HepG2 (cell line): ENCODE data around the gene RGS7. TPM values are rescaled to one million over a fixed set of nuclear protein-coding genes. Genes with fewer than 3 reads are reported as not detected.

Source experiments
- ATAC-seq: fragments of 200-7000 bp; cut with Tn5 transposase; 3 replicates; pipeline ENCODE4 v1.9.1; 2020; ENCODE audit warnings: mild to moderate bottlenecking, moderate library complexity
- BruUV-seq: library from RNA; stranded (reverse); fragments of 400-500 nt; replicated peaks from 2 replicates; lab custom pipeline; 2021; lab: Mats Ljungman, UMichigan
- CTCF ChIA-PET: fragments of 300-600 bp; formaldehyde crosslinking; extraction: SDS; loops from one replicate; lab custom pipeline; 2021; ENCODE audit warnings: low total read pairs, inconsistent platforms, low intra/inter-chr PET ratio; lab: Yijun Ruan, JAX
- POLR2A ChIA-PET: fragments of 350-600 bp; sonication (Branson Sonifier 250); formaldehyde crosslinking; loops from one replicate; lab custom pipeline; 2020; ENCODE audit warnings: antibody characterized with exemption, inconsistent platforms; lab: Yijun Ruan, JAX
- DNase-seq: peaks from one replicate; pipeline ENCODE4 v3.0.0-alpha.2; 2015; ENCODE audit warnings: low spot score
- FAIRE-seq: peaks from 3 replicates; lab custom pipeline; 2011; peaks lifted over from hg19 to GRCh38; lab: Jason Lieb, UNC
- H2AFZ ChIP-seq: one replicate; pipeline ENCODE4 v1.6.1; 2011; ENCODE audit warnings: low read length, inconsistent platforms
- H3K27ac ChIP-seq: fragments of 300-600 bp; 3 replicates; pipeline ENCODE4 v1.8.0; 2011; ENCODE audit warnings: mixed run types, mild to moderate bottlenecking, mixed read lengths, low read length, inconsistent platforms; ENCODE audit not compliant: insufficient read depth; ENCODE audit errors: extremely low read length
- H3K27me3 ChIP-seq, 2 experiments: fragments of 200-600 bp in 1 of 2; 2 replicates in 1 of 2; 3 replicates in 1 of 2; pipeline versions ENCODE4 v1.6.0 to v1.8.0; 2011; ENCODE audit warnings: low read length in 2 of 2, mild to moderate bottlenecking in 2 of 2, moderate library complexity in 2 of 2, inconsistent platforms in 1 of 2; ENCODE audit not compliant: insufficient read depth in 2 of 2, control insufficient read depth in 1 of 2
- H3K36me3 ChIP-seq, 2 experiments: fragments of 200-600 bp in 1 of 2; replicated peaks in 1 of 2; 2 replicates in 1 of 2; 3 replicates in 1 of 2; pipeline versions ENCODE4 v1.5.1 to v1.8.0; 2011; ENCODE audit warnings: low read length in 2 of 2, inconsistent platforms in 1 of 2; ENCODE audit not compliant: insufficient read depth in 2 of 2, control insufficient read depth in 1 of 2
- H3K4me1 ChIP-seq: 2 replicates; pipeline ENCODE4 v1.5.1; 2012; ENCODE audit warnings: low read length, inconsistent platforms; ENCODE audit not compliant: insufficient read depth
- H3K4me2 ChIP-seq: 2 replicates; pipeline ENCODE4 v1.6.0; 2011; ENCODE audit warnings: low read depth, low read length, inconsistent platforms
- H3K4me3 ChIP-seq, 3 experiments: fragments of 200-600 bp in 1 of 3; sonication (generic), shearing (Covaris generic) in 1 of 3; replicated peaks in 1 of 3; 2 replicates each; pipeline ENCODE4 v1.5.1; 2011 to 2016; ENCODE audit warnings: low read length in 3 of 3, inconsistent platforms in 2 of 3, low read depth in 2 of 3, mild to moderate bottlenecking in 2 of 3, control low read depth in 1 of 3, mixed read lengths in 1 of 3; ENCODE audit not compliant: insufficient read depth in 1 of 3
- H3K79me2 ChIP-seq: one replicate; pipeline ENCODE4 v1.6.1; 2011; ENCODE audit warnings: low read length, inconsistent platforms; ENCODE audit not compliant: insufficient read depth
- H3K9ac ChIP-seq: 2 replicates; pipeline ENCODE4 v1.6.0; 2011; ENCODE audit warnings: mild to moderate bottlenecking, low read depth, low read length, inconsistent platforms; ENCODE audit not compliant: insufficient read depth
- H3K9me3 ChIP-seq: 2 replicates; pipeline ENCODE4 v1.5.1; 2012; ENCODE audit warnings: mild to moderate bottlenecking, low read length
- H4K20me1 ChIP-seq: 2 replicates; pipeline ENCODE4 v1.6.0; 2011; ENCODE audit warnings: inconsistent platforms, mild to moderate bottlenecking, low read length, moderate library complexity; ENCODE audit not compliant: insufficient read depth
- BCLAF1 ChIP-seq: fragments of 450-650 bp; IDR thresholded peaks from 2 replicates; pipeline ENCODE4 v1.6.1; 2017; ENCODE audit warnings: mild to moderate bottlenecking
- EED ChIP-seq: sonication (generic); formaldehyde crosslinking; IDR thresholded peaks from 2 replicates; pipeline ENCODE4 v1.5.0; 2020; ENCODE audit warnings: mild to moderate bottlenecking, missing genetic modification reagents
- ELF1 ChIP-seq: sonication (generic); formaldehyde crosslinking; IDR thresholded peaks from 2 replicates; pipeline ENCODE4 v1.4.0; 2020; ENCODE audit warnings: missing genetic modification reagents
- FOXC1 ChIP-seq: sonication (generic); formaldehyde crosslinking; IDR thresholded peaks from 2 replicates; pipeline ENCODE4 v1.8.0; 2022; ENCODE audit warnings: mild to moderate bottlenecking, missing genetic modification reagents, borderline replicate concordance
- FOXK2 ChIP-seq: fragments of 450-650 bp; IDR thresholded peaks from 2 replicates; pipeline ENCODE4 v1.6.1; 2016
- GABPB1 ChIP-seq: IDR thresholded peaks from 2 replicates; pipeline ENCODE4 v1.6.1; 2016; ENCODE audit warnings: mild to moderate bottlenecking, missing genetic modification reagents, moderate library complexity, missing compliant biosample characterization
- GATAD1 ChIP-seq: IDR thresholded peaks from 2 replicates; pipeline ENCODE4 v1.6.1; 2016; ENCODE audit warnings: missing genetic modification reagents, missing compliant biosample characterization
- GRHL1 ChIP-seq: sonication (generic); formaldehyde crosslinking; conservative IDR thresholded peaks from 2 replicates; pipeline ENCODE4 v1.8.0; 2022; ENCODE audit warnings: missing genetic modification reagents
- HNRNPUL1 ChIP-seq: fragments of 200-400 bp; formaldehyde crosslinking; IDR thresholded peaks from 2 replicates; pipeline ENCODE4 v1.6.1; 2017; ENCODE audit warnings: low read depth, mild to moderate bottlenecking, low read length, moderate library complexity
- IKZF5 ChIP-seq: IDR thresholded peaks from 2 replicates; pipeline ENCODE4 v1.6.1; 2018; ENCODE audit warnings: missing genetic modification reagents, mild to moderate bottlenecking, missing compliant biosample characterization
- JARID2 ChIP-seq: sonication (generic); formaldehyde crosslinking; IDR thresholded peaks from 2 replicates; pipeline ENCODE4 v1.8.1; 2023; ENCODE audit warnings: missing genetic modification reagents, inconsistent platforms; ENCODE audit not compliant: insufficient replicate concordance
- LBX2 ChIP-seq: sonication (generic); formaldehyde crosslinking; IDR thresholded peaks from 2 replicates; pipeline ENCODE4 v1.5.0; 2020; ENCODE audit warnings: missing genetic modification reagents, mild to moderate bottlenecking, borderline replicate concordance
- SP2 ChIP-seq: sonication (generic); formaldehyde crosslinking; IDR thresholded peaks from 2 replicates; pipeline ENCODE4 v1.5.1; 2020; ENCODE audit warnings: mild to moderate bottlenecking, missing genetic modification reagents
- SRSF9 ChIP-seq: fragments of 200-400 bp; formaldehyde crosslinking; IDR thresholded peaks from 2 replicates; pipeline ENCODE4 v1.6.1; 2018; ENCODE audit warnings: borderline replicate concordance, mild to moderate bottlenecking, low read depth, low read length; ENCODE audit not compliant: insufficient read depth, poor library complexity, severe bottlenecking
- TCF7 ChIP-seq: sonication (generic); IDR thresholded peaks from 2 replicates; pipeline ENCODE4 v1.6.1; 2016; ENCODE audit warnings: antibody characterized with exemption, low read depth
- ZNF430 ChIP-seq: sonication (generic); formaldehyde crosslinking; IDR thresholded peaks from 2 replicates; pipeline ENCODE4 v1.9.0; 2021; ENCODE audit warnings: mild to moderate bottlenecking, missing genetic modification reagents
- ZNF552 ChIP-seq: sonication (generic); formaldehyde crosslinking; IDR thresholded peaks from 2 replicates; pipeline ENCODE4 v1.9.0; 2022; ENCODE audit warnings: missing genetic modification reagents, mild to moderate bottlenecking, borderline replicate concordance
- ZNF577 ChIP-seq: sonication (generic); formaldehyde crosslinking; IDR thresholded peaks from 2 replicates; pipeline ENCODE4 v1.4.0; 2020; ENCODE audit warnings: mild to moderate bottlenecking, low read depth, missing genetic modification reagents, borderline replicate concordance
- ZNF747 ChIP-seq: sonication (generic); formaldehyde crosslinking; IDR thresholded peaks from 2 replicates; pipeline ENCODE4 v1.8.1; 2023; ENCODE audit warnings: missing genetic modification reagents, mild to moderate bottlenecking, borderline replicate concordance
- WGBS: methylation state at CpG from one replicate; pipeline ENCODE4 v1.1.6; 2017; ENCODE audit warnings: low lambda C conversion rate; 5-methylcytosine and 5-hydroxymethylcytosine counted together
- in situ Hi-C: cut with HindIII; loops from 2 replicates; pipeline ENCODE4 v1.10.0; 2017; ENCODE audit warnings: low pct_unique_long_range_greater_than_20kb; ENCODE audit not compliant: extremely low pct_ligation_motif_present
- intact Hi-C: fragments of 100-400 bp; cut with micrococcal nuclease; formaldehyde crosslinking; loops from one replicate; pipeline ENCODE4 v1.10.0; 2022; ENCODE audit not compliant: unreplicated experiment
- polyA plus RNA-seq, 8 experiments: library from polyadenylated mRNA; depleted of rRNA in 3 of 8; stranded (reverse) in 7 of 8; unstranded in 1 of 8; fragments of >200 nt; fragmentation: Illumina TruSeq in 4 of 8; extraction: Trizol in 4 of 8; gene quantifications; 2 replicates each; pipeline versions ENCODE4 v1.2.1 to v1.2.3, GENCODE V29; 2011 to 2016; ENCODE audit warnings: low read depth in 4 of 8, missing spikeins in 1 of 8, mixed read lengths in 1 of 8; ENCODE audit not compliant: insufficient read depth in 1 of 8
- total RNA-seq, 5 experiments: library from RNA; depleted of rRNA; stranded (reverse); fragments of >200 nt; fragmentation: Illumina TruSeq; extraction: Trizol; gene quantifications; 2 replicates each; pipeline ENCODE4 v1.2.3, GENCODE V29; 2016; ENCODE audit warnings: low read depth in 1 of 5

Gene RGS7
- total and polyA plus RNA-seq, 2 of the 13 experiments (the other 11 are each of a cell fraction or from before 2014, with no cell fraction given): not detected

GRCh38 chr1:241237873-241238272, 119.1 kb downstream of the RGS7 start:
- H3K79me2 ChIP-seq: no peaks in the 10 kb centered on the region
- BruUV-seq: no TSS peak
- H4K20me1 ChIP-seq: no peaks in the 10 kb centered on the region
- intact Hi-C loops: no loop called here
- TF ChIP-seq ELF1 (CRISPR knock-in tag) (no peak), TCF7 (no peak), FOXC1 (CRISPR knock-in tag) (no peak), ZNF552 (CRISPR knock-in tag) (no peak), HNRNPUL1 (no peak), ZNF430 (no peak), JARID2 (no peak), SRSF9 (no peak), EED (CRISPR knock-in tag) (no peak), GABPB1 (CRISPR knock-in tag) (no peak), BCLAF1 (no peak), FOXK2 (no peak), GRHL1 (CRISPR knock-in tag) (no peak), ZNF747 (no peak), ZNF577 (CRISPR knock-in tag) (no peak), LBX2 (CRISPR knock-in tag) (no peak), SP2 (CRISPR knock-in tag) (no peak), GATAD1 (CRISPR knock-in tag) (no peak), IKZF5 (CRISPR knock-in tag) (no peak)
- H3K27ac ChIP-seq: no peak overlapping the region
- H3K4me1 ChIP-seq: no peaks in the 10 kb centered on the region
- in situ Hi-C loops: no loop called here
- no peak overlapping the region for H3K4me3 ChIP-seq
- no peak overlapping the region for H3K9ac ChIP-seq
- ChIA-PET CTCF (no interaction called here), POLR2A (no interaction called here)
- WGBS: 57% methylated on average over 5 of the region's 8 CpGs
- no peak for DNase-seq
- H3K27me3 ChIP-seq: no peaks in the 10 kb centered on the region; a peak in 1 of 5 replicates
- no peak for FAIRE-seq
- no peak for ATAC-seq
- no peak overlapping the region for H3K4me2 ChIP-seq
- no peak overlapping the region for H2AFZ ChIP-seq
- H3K36me3 ChIP-seq: no peaks in the 10 kb centered on the region
- no peaks in the 10 kb centered on the region for H3K9me3 ChIP-seq
